ENCODE measurements around the gene NDFIP2. TPM values are rescaled to one million over a fixed set of nuclear protein-coding genes. Genes with fewer than 3 reads are reported as not detected.

NDFIP2 gene
- polyA plus RNA-seq, 1 of the 3 experiments (the other 2 are of a cell fraction), result 21.4 TPM

DNA sequence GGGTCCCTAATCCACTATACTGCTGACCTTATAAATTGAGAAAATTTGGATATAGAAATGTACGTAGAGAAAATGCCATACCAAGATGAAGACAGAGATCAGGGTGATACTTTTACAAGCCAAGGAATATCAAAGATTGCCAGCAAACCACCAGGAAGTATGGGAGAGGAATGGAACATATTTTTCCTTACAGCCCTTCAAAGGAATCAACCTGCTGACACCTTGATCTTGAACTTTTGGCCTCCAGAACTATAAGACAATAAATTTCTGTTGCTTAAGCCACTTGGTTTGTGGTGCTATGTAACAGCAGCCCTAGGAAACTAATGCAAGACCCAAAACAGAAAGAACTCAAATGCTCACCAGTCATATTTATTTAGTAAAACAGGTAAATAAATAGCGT, 10.3 kb upstream of the NDFIP2 start:
- H3F3A ChIP-seq (replicated peaks; ENCODE audit: insufficient read depth), result no peaks in the 10 kb centered on the region
- ChIA-PET CTCF (interaction anchor here (1.0 kb wide), 1 partner anchor 9 kb away, joined by 3 read pairs; no protein-coding TSS in a partner anchor), POLR2A (no interaction called here)
- no peak overlapping the region for H3K9ac ChIP-seq
- WGBS (ENCODE audit: low lambda C conversion rate), result 91% methylated on average over 2 of the region's 2 CpGs
- no peaks in the 10 kb centered on the region for H3K9me3 ChIP-seq
- no peaks in the 10 kb centered on the region for H4K20me1 ChIP-seq (ENCODE audit: insufficient read depth)
- no peak overlapping the region for H2AFZ ChIP-seq (ENCODE audit: low read depth)
- no peak overlapping the region for H3K4me2 ChIP-seq
- DNase-seq, result no peak
- H3K36me3 ChIP-seq (replicated peaks in 1 of 2; ENCODE audit: control insufficient read depth in 1 of 2, insufficient read depth in 2 of 2, low read length in 1 of 2), result no peaks in the 10 kb centered on the region
- no peaks in the 10 kb centered on the region for H3K4me1 ChIP-seq (ENCODE audit: control insufficient read depth in 1 of 2, insufficient read depth in 2 of 2, low read depth in 1 of 2, low read length in 1 of 2)
- H3K27me3 ChIP-seq (ENCODE audit: insufficient read depth), result no peaks in the 10 kb centered on the region
- no peak overlapping the region for H3K4me3 ChIP-seq (ENCODE audit: low read depth in 2 of 2, low read length in 1 of 2)
- H3K27ac ChIP-seq (ENCODE audit: low read depth in 2 of 2, low read length in 1 of 2), result no peak overlapping the region
- H3K79me2 ChIP-seq (ENCODE audit: insufficient read depth), result no peaks in the 10 kb centered on the region
- no peak for TF ChIP-seq RFX5 (IDR thresholded peaks at IDR 0.05; ENCODE audit: low read length)
- no peak for TF ChIP-seq CHD2 (IDR thresholded peaks at IDR 0.05; ENCODE audit: low read length, partially characterized antibody)
- TF ChIP-seq, protein P1, sequence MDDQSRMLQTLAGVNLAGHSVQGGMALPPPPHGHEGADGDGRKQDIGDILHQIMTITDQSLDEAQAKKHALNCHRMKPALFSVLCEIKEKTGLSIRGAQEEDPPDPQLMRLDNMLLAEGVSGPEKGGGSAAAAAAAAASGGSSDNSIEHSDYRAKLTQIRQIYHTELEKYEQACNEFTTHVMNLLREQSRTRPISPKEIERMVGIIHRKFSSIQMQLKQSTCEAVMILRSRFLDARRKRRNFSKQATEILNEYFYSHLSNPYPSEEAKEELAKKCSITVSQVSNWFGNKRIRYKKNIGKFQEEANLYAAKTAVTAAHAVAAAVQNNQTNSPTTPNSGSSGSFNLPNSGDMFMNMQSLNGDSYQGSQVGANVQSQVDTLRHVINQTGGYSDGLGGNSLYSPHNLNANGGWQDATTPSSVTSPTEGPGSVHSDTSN (IDR thresholded peaks at IDR 0.05), result no peak
- no peak for TF ChIP-seq JUND (IDR thresholded peaks at IDR 0.05)
- TF ChIP-seq MEF2A (IDR thresholded peaks at IDR 0.05; ENCODE audit: borderline replicate concordance, low read depth), result no peak
- no peak for TF ChIP-seq ELF1 (IDR thresholded peaks at IDR 0.05)
- no peak for TF ChIP-seq RXRA (IDR thresholded peaks at IDR 0.05; ENCODE audit: borderline replicate concordance, low read depth)
- no peak for TF ChIP-seq YY1 (IDR thresholded peaks at IDR 0.05; ENCODE audit: low read depth)
- no peak for TF ChIP-seq USF1 (IDR thresholded peaks at IDR 0.05; ENCODE audit: borderline replicate concordance, low read depth)
- no peak for TF ChIP-seq TCF12 (IDR thresholded peaks at IDR 0.05)
- TF ChIP-seq RCOR1 (IDR thresholded peaks at IDR 0.05; ENCODE audit: low read length), result no peak
- TF ChIP-seq FOSL2 (IDR thresholded peaks at IDR 0.05; ENCODE audit: borderline replicate concordance, low read depth), result no peak
- H3K9me2 ChIP-seq, result no peaks in the 10 kb centered on the region

- Histone ChIP-seq H3K36me3 (replicated peaks in 1 of 2; ENCODE audit: control insufficient read depth in 1 of 2, insufficient read depth in 2 of 2, low read length in 1 of 2) (no peaks in the 10 kb centered on the region), H3K9ac (no peak overlapping the region), H3K4me3 (ENCODE audit: low read depth in 2 of 2, low read length in 1 of 2) (no peak overlapping the region), H2AFZ (ENCODE audit: low read depth) (no peak overlapping the region), H3F3A (replicated peaks; ENCODE audit: insufficient read depth) (peaks cover 6% of the 10 kb centered on the region), H3K4me2 (no peak overlapping the region), H4K20me1 (ENCODE audit: insufficient read depth) (no peaks in the 10 kb centered on the region), H3K4me1 (ENCODE audit: control insufficient read depth in 1 of 2, insufficient read depth in 2 of 2, low read depth in 1 of 2, low read length in 1 of 2) (no peaks in the 10 kb centered on the region), H3K79me2 (ENCODE audit: insufficient read depth) (no peaks in the 10 kb centered on the region), H3K27me3 (ENCODE audit: insufficient read depth) (no peaks in the 10 kb centered on the region), H3K27ac (ENCODE audit: low read depth in 2 of 2, low read length in 1 of 2) (no peak overlapping the region), H3K9me2 (no peaks in the 10 kb centered on the region), H3K9me3 (no peaks in the 10 kb centered on the region)
- no peak for DNase-seq
- ChIA-PET POLR2A (no interaction called here), CTCF (no interaction called here)
- TF ChIP-seq RFX5 (IDR thresholded peaks at IDR 0.05; ENCODE audit: low read length), result no peak
- TF ChIP-seq RAD21 (IDR thresholded peaks at IDR 0.05; ENCODE audit: low read length), result no peak
- 67% methylated on average over 1 of the region's 1 CpG for WGBS (ENCODE audit: low lambda C conversion rate)
Measured at GRCh38 chr13:79475569-79475968, 5.4 kb upstream of the NDFIP2 start.
